ENCODE data around the gene GARRE1. TPM values are rescaled to one million over a fixed set of nuclear protein-coding genes. Genes with fewer than 3 reads are reported as not detected.
A peak's percentile ranks its signal among the peaks of the same experiment; 100 is the strongest.

The GARRE1 gene
- polyA plus RNA-seq, 2 of the 4 experiments (the other 2 are of a cell fraction) = 9.6 to 20.0 TPM

GRCh38 chr19:34217952-34218817, 36.2 kb upstream of the GARRE1 start:
- 84% methylated on average over 18 of the region's 18 CpGs for WGBS (ENCODE audit: missing lambda C conversion rate)
- Histone ChIP-seq H3K27ac (peak overlapping the region in 1 of 2 experiments; percentile 3; a peak in 1 of 6 replicates), H3K9me3 (no peaks in the 10 kb centered on the region), H3K4me1 (peaks cover 13% of the 10 kb centered on the region; the same call in 2 of the 3 replicates), H3K4me2 (0 out of 3 replicates have a peak overlapping the region, but pooled peaks have one; percentile 1), H3K4me3 (no peak overlapping the region)
- peak; percentile 55; the same call in 1 of the 2 replicates for TF ChIP-seq GATA3 (IDR thresholded peaks at IDR 0.05; ENCODE audit: borderline replicate concordance)
- no peak for TF ChIP-seq EHF (CRISPR knock-in tag; IDR thresholded peaks at IDR 0.05)
- ChIA-PET CTCF (interaction anchor here (0.7 to 12.6 kb wide), 6 partner anchors 9 to 440 kb away, joined by 3 to 173 read pairs (median 4); no protein-coding TSS in a partner anchor), POLR2A (interaction anchor here (1.1 to 1.6 kb wide), 2 partner anchors 15 to 45 kb away, joined by 3 to 8 read pairs; no protein-coding TSS in a partner anchor)
- FAIRE-seq = peak; percentile 83
- DNase-seq (ENCODE audit: low read depth in 1 of 2, low spot score in 1 of 2) = peak in 1 of 2 experiments; percentile 57
- peak; percentile 44 to 64; a peak in 4 of 6 replicates for ATAC-seq

GRCh38 chr19:34218818-34219164, 35.6 kb upstream of the GARRE1 start:
- TF ChIP-seq FOSB (CRISPR knock-in tag; IDR thresholded peaks at IDR 0.05) (no peak), PHF8 (IDR thresholded peaks at IDR 0.05; ENCODE audit: borderline replicate concordance, low read depth) (no peak), HOXB13 (CRISPR knock-in tag; IDR thresholded peaks at IDR 0.05; ENCODE audit: low read depth) (no peak), TFCP2L1 (CRISPR knock-in tag; IDR thresholded peaks at IDR 0.05) (no peak), CHD4 (IDR thresholded peaks at IDR 0.05; ENCODE audit: borderline replicate concordance) (no peak), ATOH8 (CRISPR knock-in tag; IDR thresholded peaks at IDR 0.05; ENCODE audit: low read depth) (no peak), MAFK (IDR thresholded peaks at IDR 0.05; ENCODE audit: partially characterized antibody) (no peak), ZC3H11A (IDR thresholded peaks at IDR 0.05) (no peak), HOXA7 (CRISPR knock-in tag; IDR thresholded peaks at IDR 0.05) (no peak), CTCF (IDR thresholded peaks at IDR 0.05) (no peak), CHD2 (IDR thresholded peaks at IDR 0.05; ENCODE audit: low read length, partially characterized antibody) (no peak), CEBPB (IDR thresholded peaks at IDR 0.05) (no peak), ZNF302 (CRISPR knock-in tag; IDR thresholded peaks at IDR 0.05) (no peak), ZFP36 (IDR thresholded peaks at IDR 0.05; ENCODE audit: borderline replicate concordance, partially characterized antibody) (no peak), KDM1A (IDR thresholded peaks at IDR 0.05; ENCODE audit: low read depth) (no peak), EP300 (IDR thresholded peaks at IDR 0.05) (no peak), MYC (IDR thresholded peaks at IDR 0.05; ENCODE audit: borderline replicate concordance, low read length) (no peak), HOXB5 (CRISPR knock-in tag; IDR thresholded peaks at IDR 0.05) (no peak)
- no peak for DNase-seq (ENCODE audit: low read depth in 1 of 2, low spot score in 1 of 2)
- ATAC-seq = no peak
- Histone ChIP-seq H3K27ac (no peak overlapping the region), H3K4me2 (no peak overlapping the region), H3K4me1 (peaks cover 13% of the 10 kb centered on the region; the same call in 2 of the 3 replicates), H3K4me3 (no peak overlapping the region), H3K9me3 (no peaks in the 10 kb centered on the region)
- 76% methylated on average over 2 of the region's 2 CpGs for WGBS (ENCODE audit: missing lambda C conversion rate)
- POLR2A ChIA-PET = interaction anchor here (1.5 kb wide), 1 partner anchor 47 kb away, joined by 5 read pairs; no protein-coding TSS in a partner anchor
- FAIRE-seq = no peak
- CTCF ChIA-PET = interaction anchor here (0.8 to 12.6 kb wide), 11 partner anchors 9 to 441 kb away, joined by 3 to 173 read pairs (median 6); partner anchors contain the start of gene LSM14A

All from A549 (cell line).